Colon (tissue), 2 donors: ENCODE results near the gene PDE6G.
"Not testable (repeated sequence)": the region's sequence is repeated elsewhere in the genome, so short reads cannot be mapped to it uniquely, and the experiment has no call there.

Source experiments
- FAIRE-seq: peaks from 2 replicates; lab custom pipeline; 2012; peaks lifted over from hg19 to GRCh38; lab: Jason Lieb, UNC
- donor health status: control.
- donor health status: control.

Gene PDE6G

DNA sequence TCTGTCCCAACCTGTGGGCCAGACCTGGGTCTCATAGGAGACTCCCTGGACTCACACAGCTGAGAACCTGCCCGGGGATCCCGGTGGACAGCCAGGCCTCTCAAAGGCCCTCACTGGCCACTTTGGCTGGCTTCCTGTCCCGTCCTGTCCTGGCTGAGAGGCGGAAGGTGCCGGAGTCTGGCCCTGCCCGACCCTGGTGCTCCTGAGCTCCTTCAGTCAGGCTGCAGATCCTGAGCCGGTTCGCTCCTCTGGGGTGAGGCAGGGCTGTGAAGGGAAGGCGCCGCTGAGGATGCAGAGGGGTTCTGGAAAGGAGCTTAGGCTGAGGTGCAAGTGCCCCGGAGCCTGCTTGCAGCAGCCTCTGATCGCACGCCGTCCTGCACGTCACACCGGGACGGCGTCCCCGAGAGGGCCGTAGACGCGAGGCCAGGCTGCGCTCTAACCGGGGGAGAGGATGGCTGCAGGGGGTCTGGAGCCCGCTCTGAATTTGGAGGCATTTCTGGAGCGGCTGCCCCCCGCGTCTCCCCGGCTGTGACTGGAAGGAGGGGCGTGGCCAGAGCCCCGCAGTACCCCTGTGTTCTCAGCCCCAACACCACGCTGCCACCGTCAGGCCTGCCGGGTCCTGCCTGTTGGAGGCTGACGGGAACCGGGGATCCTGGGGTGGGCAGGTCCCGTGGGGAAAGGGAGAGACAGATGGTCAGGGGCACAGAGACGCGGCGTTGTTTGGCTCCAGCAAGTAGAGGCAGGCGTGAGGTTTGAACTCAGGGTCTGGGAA lies 31.6 kb upstream of the PDE6G start:
- no peak for FAIRE-seq

DNA sequence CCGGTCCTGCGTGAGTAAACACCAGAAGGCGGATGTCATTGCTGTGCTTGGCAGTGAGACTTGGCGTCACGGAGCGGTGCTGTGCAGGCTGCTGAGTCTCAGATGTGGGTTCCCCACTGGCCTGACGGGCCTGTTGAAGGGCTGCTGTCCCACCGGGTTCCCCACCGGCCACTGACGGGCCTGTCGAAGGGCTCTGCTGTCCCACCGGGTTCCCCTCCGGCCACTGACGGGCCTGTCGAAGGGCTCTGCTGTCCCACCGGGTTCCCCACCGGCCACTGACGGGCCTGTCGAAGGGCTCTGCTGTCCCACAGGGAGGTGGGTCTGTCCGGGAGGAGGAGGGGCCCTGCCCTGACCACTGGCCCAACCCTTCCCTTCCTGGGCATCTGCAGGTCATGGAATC lies 30.3 kb upstream of the PDE6G start:
- FAIRE-seq, result no peak

DNA sequence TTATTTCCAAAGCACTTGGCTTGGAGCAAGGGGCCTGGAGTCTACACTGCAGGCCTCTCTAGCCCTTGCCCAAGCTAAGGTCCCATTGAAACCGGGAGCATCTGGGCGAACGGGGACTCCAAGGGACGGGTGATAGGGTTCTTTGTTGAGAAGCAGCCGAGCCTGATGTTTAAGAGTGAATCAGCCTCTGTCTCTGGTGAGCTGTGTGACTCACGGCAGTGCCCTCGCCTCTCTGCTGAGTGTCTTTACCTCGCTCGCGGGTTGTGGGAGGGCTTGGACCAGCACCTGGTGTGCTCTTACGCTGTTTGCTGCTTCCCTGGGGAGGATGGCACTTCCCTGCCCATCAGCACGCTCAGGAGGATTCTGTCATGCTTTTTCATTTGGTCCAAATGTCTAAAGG lies 28.8 kb upstream of the PDE6G start:
- no peak for FAIRE-seq

DNA sequence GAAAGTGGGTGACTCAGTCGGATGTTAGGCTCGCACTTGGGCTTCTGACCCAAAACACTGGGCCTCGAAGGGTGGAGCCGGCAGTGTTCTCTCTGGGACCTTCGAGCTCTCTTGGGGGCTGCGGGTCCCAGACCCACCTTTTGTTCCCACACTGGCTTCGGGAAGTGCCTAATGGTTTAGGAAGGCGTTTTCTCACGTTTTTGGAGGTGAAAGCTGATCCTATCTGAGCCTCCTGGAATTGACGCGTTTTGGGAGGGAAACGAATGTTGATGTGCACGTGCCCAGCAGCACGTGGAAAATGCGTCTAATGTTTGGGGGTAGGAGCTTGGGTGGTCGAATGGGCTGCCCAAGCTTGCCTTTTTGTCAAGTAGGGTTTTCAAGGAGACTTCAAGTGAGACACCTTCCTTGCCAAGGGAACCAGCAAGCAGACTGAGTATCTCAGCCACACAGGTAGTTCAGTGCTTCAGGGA lies 28.1 kb upstream of the PDE6G start:
- FAIRE-seq, result no peak

DNA sequence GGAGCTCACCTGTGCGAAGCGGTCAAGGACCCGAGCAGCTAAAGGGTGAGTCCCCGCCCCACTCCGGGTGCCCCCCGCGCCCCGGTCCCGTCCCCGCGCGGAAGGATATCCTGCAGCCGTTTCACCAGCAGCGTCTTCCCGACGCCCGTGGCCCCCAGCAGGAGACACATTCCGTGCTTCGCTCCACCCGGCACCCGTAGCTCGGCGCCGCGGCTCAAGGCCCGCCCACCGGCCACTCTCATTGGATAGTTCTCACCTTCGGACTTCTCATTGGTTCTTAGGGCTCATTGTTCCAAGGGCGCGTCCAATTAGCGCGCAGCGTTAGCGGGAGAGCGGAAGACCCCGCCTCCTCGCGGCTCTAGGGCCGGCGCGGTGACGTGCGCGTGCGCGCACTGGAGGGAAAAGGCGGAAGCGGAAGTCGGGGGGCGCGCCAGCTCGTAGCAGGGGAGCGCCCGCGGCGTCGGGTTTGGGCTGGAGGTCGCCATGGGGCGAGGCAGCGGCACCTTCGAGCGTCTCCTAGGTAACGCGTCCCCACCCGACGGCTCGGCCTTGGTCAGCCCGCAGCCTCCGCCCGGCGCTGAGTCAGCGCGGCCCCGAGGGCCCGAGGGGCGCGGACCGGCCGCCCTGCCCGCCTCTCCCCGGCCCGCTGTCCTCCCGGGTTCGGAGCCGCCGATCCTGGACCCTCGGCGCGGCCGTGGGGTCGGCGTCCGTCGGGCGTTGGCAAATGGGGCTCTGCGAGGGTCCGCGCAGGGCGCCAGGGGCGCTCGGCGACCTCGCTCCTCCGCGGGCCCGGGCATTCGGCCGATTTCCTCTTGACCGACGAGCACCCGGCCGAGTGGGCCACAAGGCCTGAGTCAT lies 27.5 kb upstream of the PDE6G start, which contains the start of the genes ARL16 and HGS:
TSS of gene ARL16 (minus strand) at position 214 of the 858 bp plus-strand sequence. CDS start at position 170, 44 bp downstream.
TSS of gene HGS (plus strand) at position 428 of the 858 bp plus-strand sequence. CDS start at position 484, 56 bp downstream.
- peak; percentile 72 for FAIRE-seq

DNA sequence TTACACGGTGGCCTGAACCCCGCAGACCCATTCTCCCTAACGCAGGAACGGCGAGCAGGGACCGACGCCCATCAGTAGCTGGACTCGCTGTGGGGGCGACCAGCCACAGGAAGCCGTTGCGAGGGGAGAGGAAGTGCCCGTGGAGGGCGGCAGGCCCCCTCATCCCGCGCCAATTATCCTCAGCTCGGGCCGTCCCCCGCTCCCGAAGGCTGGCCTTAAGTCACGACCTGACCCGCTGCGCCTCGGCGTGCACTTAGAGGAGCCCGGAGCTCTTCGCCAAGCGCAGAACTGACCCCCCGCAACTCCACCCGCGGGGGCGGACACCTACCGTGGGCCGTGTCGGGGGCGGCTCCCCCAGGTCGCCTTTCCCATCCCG lies 26.9 kb upstream of the PDE6G start:
- FAIRE-seq, result no peak

DNA sequence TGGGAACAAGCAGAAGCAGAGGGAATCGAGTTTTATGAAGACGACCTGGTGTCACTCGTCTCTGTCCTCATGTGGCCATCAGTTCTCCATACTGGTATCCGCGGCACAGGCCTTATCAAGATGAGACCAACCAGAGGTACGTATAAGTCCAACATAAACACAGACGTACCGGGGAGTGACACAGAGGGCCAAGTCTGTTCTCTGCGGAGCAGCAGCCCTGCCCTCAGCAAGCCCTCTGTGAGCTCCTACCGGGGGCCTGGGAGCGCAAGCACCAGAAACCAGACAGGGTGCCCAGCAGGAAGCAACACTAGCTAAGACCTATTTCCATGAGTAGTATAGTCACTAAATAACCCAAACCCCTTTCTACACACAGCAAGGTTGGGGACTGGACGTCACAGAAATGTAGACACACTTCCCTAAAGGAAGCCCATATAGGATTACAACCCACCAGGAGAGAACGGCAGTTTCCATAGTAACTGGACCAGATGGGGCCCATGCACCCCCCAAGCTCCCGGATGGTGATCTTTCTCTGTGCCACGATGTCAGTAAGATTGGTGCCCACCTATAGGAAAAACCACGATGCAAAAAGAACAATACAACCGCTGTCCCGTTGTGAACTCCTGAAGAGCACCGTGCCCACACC lies 26.3 kb upstream of the PDE6G start:
- FAIRE-seq, result no peak

DNA sequence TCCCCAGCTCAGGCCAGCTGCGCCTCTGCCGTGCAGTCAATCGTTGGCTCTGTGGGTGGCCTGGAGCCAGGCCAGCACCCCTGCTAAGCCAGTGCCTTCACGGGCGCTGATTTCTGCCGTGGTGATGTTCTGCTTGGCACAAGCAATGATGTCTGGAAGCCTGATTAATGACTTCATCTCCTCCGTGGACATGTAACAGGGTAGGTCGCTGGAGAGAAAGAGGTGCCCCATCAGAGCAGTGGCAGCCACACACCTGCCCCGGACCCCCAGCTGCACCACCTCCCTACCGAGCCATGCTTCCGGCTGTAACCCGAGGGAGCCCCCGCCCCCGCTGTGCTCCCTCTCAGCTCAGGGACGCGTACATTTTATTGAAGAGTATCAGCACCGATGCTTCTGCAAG lies 25.3 kb upstream of the PDE6G start:
- no peak for FAIRE-seq

DNA sequence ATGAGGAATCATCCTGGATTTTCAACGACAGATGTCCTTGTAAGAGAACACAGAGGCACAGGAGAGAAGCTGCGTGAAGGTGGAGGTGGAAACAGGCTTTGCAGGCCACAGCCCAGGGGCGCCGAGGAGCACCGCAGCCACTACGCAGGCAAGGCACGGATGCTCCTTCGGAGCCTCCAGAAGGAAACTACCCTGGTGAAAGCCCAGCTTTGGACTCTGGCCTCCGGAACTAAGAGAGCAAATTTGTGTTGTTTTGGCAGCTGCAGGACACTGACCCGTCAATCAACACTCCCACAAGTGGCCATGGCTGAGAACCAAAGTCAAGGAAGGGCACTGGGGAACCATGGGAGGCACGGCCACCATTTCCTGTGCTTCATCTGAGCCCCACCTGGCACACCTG lies 23.8 kb upstream of the PDE6G start:
- FAIRE-seq, result no peak

DNA sequence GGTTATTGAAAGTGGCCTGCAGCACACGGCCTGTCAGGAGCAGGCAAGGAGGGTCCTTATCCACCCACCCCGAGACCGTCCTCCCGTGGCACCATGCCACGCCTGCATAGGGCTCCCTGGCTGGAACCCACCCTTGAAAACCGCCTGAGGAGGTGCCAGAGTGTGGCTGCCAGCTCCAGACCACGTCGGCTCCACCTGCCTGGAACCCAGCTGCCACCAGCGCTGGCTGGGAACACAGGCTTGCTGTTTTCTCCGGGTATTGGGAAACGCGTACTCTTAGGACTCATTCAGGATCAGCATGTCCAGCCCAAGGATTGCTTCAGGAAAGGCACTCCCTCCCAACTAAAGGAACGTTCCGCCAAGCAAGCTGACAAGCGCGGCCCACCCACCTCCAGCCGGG lies 20.6 kb upstream of the PDE6G start:
- no peak for FAIRE-seq

DNA sequence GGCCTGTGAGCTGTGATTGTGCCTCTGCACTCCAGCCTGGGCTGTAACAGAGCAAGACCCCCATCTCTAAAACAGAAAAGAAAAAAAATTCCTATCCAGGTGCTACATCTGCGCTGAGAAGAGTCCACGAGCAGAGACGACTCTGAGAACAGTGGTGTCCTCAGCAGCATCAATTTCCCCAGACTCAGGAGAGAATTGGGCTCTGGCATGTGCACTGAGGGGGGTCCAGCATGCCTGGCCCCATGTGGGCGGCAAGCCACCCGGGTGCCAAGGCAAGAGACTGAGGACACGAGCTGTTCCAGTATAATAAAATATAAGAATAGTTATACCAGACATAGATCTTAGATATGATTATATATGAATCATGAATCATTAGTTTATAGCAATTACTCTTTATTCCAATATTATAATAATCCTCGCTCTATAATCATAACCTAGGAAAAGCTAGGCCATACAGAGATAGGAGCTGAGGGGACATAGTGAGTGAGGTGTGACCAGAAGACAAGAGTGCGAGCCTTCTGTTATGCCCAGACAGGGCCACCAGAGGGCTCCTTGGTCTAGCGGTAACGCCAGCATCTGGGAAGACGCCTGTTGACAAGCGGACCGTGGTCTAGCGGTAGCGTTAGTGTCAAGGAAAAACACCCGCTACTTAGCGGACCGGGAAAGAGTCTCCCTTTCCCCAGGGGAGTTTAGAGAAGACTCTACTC lies 19.3 kb upstream of the PDE6G start:
- not testable (repeated sequence) for FAIRE-seq

DNA sequence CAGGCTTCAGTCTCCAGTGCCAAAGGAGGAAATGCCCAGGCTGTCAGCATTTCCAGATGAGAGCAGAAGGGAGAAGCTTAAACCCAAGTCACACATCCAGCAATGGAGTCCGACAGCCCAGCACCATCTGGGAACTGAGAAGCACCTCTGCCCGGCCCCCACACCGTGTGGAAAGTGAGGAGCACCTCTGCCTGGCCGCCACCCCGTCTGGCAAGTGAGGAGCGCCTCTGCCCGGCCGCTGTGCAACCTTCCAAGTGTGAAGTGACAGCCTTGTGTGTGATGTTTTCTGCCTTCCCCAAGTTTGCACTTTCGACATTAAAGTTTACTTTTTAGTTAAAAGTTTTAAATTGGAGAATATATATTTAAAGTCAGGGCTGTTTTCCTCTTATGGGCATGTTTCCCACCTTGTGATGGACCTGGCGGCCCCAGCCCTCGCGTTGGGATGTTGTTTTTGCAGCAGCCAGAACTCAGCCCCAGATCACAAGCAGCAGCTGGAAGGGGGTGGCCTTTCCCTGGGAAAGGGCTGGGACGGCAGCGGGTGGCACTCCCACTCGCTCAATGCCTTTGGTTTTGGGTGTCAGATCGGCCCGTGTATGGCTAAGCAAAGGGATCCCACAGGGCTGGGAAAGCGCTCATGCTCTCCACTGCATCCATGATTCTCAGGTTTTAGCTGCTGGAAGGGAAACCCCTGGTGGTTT lies 17.4 kb upstream of the PDE6G start:
- no peak for FAIRE-seq

DNA sequence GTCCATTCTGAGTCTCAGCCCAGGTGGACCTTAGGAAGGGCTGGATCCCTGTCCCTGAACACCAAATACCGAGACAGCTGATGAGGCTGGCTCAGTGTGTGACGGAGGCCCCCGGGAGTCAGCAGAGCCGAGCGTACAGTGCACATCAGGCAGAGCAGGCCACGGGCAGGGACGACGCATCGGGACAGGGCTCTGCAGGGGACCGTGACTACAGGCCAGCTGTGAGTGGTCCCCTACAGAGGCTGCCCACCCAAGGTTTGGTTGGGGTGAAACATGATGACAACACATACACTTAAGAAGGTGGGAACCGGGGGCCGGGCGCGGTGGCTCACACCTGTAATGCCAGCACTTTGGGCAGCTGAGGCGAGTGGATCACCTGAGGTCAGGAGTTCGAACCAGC lies 16.6 kb upstream of the PDE6G start:
- no peak for FAIRE-seq

DNA sequence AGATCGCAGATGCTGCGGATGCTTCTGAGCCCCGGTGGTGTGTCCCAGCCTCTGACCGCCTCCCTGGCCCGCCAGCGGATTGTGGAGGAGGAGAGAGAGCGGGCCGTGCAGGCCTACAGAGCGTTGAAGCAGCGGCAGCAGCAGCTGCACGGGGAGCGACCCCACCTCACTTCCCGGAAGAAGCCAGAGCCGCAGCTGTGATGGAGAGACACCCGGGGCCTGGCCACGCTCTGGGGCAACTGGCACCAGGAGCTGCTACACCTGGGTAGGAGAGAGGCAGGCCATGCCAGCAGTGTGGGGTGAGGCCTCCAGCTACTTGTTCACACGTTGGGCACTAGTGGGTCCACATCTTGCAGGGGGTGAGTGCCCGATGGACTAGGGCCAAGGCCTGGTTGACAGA lies 16.2 kb upstream of the PDE6G start:
- FAIRE-seq, result no peak

DNA sequence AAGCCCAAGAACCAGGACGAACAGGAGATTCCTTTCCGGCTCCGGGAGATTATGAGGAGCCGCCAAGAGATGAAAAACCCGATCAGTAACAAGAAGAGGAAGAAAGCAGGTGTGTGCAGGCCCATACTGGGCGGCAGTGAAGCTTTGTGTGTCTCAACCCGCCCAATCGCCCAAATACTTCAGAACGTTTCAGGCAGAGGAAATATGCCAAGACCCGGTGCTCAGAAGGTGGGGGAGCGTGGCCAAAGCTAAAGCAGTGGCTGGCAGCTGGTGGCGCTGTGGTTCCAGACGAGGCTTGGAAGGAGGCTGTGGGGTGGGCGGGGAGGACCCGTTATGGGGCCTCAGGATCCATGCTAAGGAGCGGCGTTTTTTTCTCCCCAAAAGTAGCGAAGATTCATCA lies 11.4 kb upstream of the PDE6G start:
- FAIRE-seq, result no peak

DNA sequence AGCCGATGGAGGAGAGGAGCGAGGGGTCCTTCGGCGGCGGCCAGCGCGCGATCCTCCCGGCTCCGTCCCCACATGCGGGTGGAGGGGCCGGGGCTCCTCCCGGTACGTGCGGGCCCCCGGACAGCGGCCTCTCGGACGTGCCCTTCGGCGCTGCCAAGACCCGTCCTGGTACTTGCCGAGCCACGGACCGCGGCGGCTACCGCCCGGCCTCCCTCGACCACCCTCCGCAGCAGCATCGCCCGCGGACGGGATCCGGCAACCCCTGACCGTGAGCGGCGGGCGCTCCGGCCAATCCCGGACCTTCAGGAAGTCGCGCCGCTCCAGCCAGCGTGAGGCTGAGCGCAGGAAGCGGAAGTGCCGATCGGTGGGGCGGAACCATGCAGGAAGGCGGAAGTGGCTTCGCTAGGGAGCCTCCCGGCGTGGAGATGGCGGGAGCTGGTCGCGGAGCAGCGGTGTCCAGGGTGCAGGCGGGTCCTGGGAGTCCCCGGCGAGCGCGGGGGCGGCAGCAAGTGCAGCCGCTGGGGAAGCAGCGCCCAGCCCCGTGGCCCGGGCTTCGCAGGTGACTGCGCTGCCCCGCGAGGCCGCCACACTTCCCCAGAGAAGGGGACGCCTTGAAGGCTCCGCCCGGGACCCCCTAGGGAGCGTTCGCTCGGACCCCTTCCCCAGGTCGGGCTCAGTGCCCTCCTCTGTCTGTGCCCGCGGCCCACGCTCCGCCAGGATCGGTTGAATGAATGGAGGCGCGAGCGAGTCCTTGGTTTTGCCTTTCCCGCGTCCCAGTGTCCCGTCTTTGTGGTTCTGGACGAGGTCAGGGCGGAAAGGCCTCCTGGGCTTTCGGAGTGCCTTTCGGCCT lies 10.2 kb upstream of the PDE6G start, which contains the start of the genes CCDC137 and OXLD1:
TSS of gene CCDC137 (plus strand) at position 396 of the 850 bp plus-strand sequence. CDS start at position 426, 30 bp downstream.
TSS of gene OXLD1 (minus strand) at position 264 of the 850 bp plus-strand sequence. CDS start at position 236, 28 bp downstream.
- no peak for FAIRE-seq

DNA sequence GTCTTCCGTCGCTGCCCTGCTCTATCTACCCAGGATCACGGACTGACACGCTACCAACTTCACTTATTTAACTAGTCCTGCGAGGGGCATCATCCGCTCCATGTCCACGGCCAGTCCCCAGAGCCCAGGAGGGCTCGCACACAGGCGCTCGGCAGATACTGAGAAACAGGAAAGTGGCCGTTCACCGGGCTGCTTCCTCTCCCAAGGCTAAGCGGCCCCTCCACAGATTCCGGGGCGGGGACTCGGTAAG lies 9.7 kb upstream of the PDE6G start:
- FAIRE-seq, result no peak

DNA sequence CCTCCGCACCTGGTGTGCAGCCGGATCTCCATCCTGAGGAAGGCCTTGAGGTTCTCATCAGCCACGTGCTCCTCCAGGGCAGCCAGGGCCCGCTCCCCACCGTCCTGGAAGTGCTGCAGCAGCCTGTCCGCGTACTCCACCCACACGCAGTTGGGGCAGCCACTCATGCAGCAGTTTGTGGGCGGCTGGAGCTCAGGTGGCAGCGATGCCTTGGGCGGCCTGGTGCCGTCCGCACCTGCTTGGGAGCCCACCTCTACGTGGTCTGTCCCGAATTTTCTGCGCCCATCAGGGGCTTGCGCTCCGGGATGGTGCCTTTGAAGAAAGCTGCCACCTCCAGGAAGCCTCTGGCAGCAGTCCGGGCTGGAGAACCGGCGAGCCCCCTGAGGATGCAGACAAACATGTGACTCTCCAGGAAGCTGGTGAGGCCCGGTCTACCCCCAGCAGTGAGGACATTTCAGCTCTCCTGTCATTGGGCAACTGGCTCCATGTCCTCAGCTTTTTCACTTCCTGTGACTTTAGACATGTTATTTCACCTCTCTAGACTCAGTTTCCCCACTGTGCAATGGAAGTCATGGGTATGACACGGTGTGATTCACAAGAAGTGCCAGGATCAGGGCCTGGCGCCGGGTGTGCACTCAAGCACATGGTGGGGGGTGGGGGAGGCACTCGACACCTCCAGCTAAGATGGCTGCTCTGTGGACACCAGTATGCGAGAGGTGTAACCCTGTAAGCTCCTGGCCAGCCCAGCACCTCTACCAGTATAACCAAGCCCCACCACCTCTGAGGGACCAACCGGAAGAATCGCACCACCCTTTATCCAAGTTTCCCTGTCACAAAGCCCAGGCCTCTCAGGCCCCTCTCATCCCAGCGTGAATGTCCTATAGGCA lies 9.1 kb upstream of the PDE6G start:
- no peak for FAIRE-seq

DNA sequence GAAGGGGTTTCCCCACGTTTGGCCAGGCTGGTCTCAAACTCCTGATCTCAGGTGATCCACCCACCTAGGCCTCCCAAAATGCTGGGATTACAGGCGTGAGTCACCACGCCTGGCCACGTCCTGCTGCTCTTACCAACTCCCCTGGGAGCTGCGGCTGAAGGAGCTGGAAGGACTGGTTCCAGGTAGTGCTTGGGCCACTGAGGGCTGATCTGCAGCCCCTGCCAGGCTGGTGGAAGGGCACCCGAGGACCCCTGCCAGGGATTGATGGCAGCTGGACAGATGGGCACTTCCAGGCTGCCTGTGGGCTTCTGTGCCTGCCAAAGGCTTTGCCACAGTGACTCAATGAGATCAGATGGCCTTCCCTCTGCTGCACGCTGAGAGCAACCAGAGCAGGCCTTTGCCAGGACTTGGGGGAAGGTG lies 7.7 kb upstream of the PDE6G start:
- no peak for FAIRE-seq
